ENCODE results near the gene CACNA1B.

DNA sequence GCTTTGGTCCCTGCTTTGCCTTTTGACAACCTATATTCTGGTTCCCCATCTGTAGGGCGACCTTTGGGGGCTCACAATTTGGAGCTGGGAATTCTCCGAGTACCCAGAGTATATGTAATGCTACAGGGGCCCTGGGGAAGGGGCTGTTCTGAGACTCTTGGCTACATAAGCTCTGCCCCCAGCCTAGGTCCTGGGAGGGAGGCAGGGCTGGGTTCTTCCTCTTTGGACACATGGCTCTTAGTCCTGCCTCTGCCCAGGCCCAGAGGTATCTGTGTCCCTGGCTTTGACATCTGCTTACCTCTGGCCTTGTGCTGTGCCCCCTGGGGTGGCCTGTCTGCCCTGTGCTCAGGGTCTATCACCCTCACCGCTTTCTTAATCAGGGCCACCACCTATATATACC is 181.6 kb downstream of the CACNA1B start:
- TF ChIP-seq CTCF (IDR thresholded peaks at IDR 0.05) (no peak), POLR2A (IDR thresholded peaks at IDR 0.05) (no peak)

All from suprapubic skin (tissue), 3 donors.